Adrenal gland (tissue), 12 donors: ENCODE results near the gene SH3BP2. TPM values are rescaled to one million over a fixed set of nuclear protein-coding genes. Genes with fewer than 3 reads are reported as not detected.

Source experiments
- DNase-seq, 7 donors: peaks; one replicate each; pipeline ENCODE4 v3.0.0-alpha.2; 2019 to 2020
- H3K27ac ChIP-seq, 5 donors: fragments of 200-600 bp; sonication (generic) in 4 of 5; 1 replicate in 3 of 5; 2 replicates in 2 of 5; pipeline versions ENCODE4 v1.5.1 to v1.8.0; 2016 to 2020; ENCODE audit warnings: mild to moderate bottlenecking in 1 of 5
- H3K27me3 ChIP-seq: fragments of 200-600 bp; 2 replicates; pipeline ENCODE4 v1.8.0; 2021
- H3K36me3 ChIP-seq, 2 donors: fragments of 200-600 bp; replicated peaks in 1 of 2; 1 replicate in 1 of 2; 2 replicates in 1 of 2; pipeline versions ENCODE4 v1.5.1 to v1.8.0; 2018 to 2022
- H3K4me1 ChIP-seq, 2 donors: fragments of 200-600 bp; replicated peaks in 1 of 2; 1 replicate in 1 of 2; 2 replicates in 1 of 2; pipeline versions ENCODE4 v1.5.1 to v1.8.0; 2018 to 2021
- H3K4me3 ChIP-seq, 4 donors: fragments of 200-600 bp; sonication (generic) in 3 of 4; one replicate each; pipeline ENCODE4 v1.5.1; 2016 to 2018
- H3K9me3 ChIP-seq, 3 donors: fragments of 200-600 bp; sonication (generic) in 1 of 3; replicated peaks in 1 of 3; 1 replicate in 2 of 3; 2 replicates in 1 of 3; pipeline versions ENCODE4 v1.5.1 to v1.8.0; 2016 to 2021
- POLR2A ChIP-seq, 2 donors: fragments of 450-650 bp; IDR thresholded peaks; one replicate each; pipeline ENCODE4 v1.6.1; 2017; ENCODE audit warnings: antibody characterized with exemption in 2 of 2, mild to moderate bottlenecking in 2 of 2, moderate library complexity in 1 of 2
- WGBS, 4 donors: extraction: QIAGEN DNeasy Blood & Tissue Kit in 2 of 4; methylation state at CpG; one replicate each; pipeline versions ENCODE4 v1.1.5 to v1.1.7; 2013 to 2017; 5-methylcytosine and 5-hydroxymethylcytosine counted together
- intact Hi-C, 2 donors: fragments of 100-400 bp; cut with DNase I; formaldehyde crosslinking; loops; one replicate each; pipeline versions ENCODE4 v1.14.1 to v1.15.0; 2022 to 2023
- polyA plus RNA-seq, 3 donors: library from polyadenylated mRNA; stranded (reverse); fragments of 200-250 nt in 2 of 3; fragments of 350-450 nt in 1 of 3; fragmentation: Illumina TruSeq in 1 of 3; extraction: RNeasy Lipid Tissue Mini Kit (QIAGEN cat#74804) in 1 of 3; gene quantifications; one replicate each; pipeline ENCODE4 v1.2.3, GENCODE V29; 2013 to 2014
- total RNA-seq, 9 donors: library from RNA; depleted of rRNA in 4 of 9; stranded (reverse); fragments of >200 nt in 4 of 9; fragments of 120-200 nt in 1 of 9; fragmentation: NEBNext Ultra II Directional in 1 of 9; extraction: Animal tissue kit (Norgen Biotek cat#: 25700) in 1 of 9; gene quantifications; one replicate each; pipeline versions ENCODE4 v1.1.0 to v1.2.4, GENCODE V29; 2013 to 2023
- TF ChIP-seq, protein P1 (sequence below), 6 experiments: fragments of 450-650 bp in 4 of 6; fragments of 200-600 bp in 2 of 6; sonication (generic) in 1 of 6; IDR thresholded peaks; 1 replicate in 5 of 6; 2 replicates in 1 of 6; pipeline versions ENCODE4 v1.5.1 to v1.8.0; 2016 to 2021; ENCODE audit warnings: antibody characterized with exemption in 6 of 6, mild to moderate bottlenecking in 2 of 6, moderate library complexity in 1 of 6
- donor health status: healthy with polysubstance abuse.
- donor health status: Bipolar disorder and iron deficiency.
- donor health status: DM: yes; HTN: yes; CAD: no.
- donor health status: DM: no; HTN: no; CAD: no.
- donor health status: DM: no; HTN: no; CAD: no.
- donor health status: DM: yes; HTN: yes; CAD: no.

SH3BP2 gene
- total and polyA plus RNA-seq, 12 donors = 7.7 to 160 (median 36.3) TPM

DNA sequence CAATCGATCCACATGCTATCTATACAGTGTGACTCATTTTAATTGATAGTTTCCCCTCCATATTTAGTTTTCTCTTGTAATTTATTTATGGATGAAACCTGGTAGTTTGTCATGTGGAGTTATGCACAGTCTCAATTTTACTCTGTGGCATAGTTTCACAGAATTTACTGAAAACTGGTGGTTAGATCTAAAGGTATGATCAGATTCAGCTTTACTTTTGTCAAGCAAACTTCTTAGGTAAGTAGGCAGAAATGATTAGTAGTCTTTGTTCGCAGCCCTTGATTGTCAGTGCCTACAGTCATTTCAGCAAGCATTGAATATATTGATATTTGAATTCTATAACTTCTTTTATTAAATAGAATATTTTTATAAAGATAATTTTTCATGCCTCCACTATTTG, 53.3 kb downstream of the SH3BP2 start:
- H3K9me3 ChIP-seq = no peaks in the 10 kb centered on the region
- H3K4me3 ChIP-seq = no peak overlapping the region
- H3K36me3 ChIP-seq = no peaks in the 10 kb centered on the region
- no peaks in the 10 kb centered on the region for H3K27me3 ChIP-seq
- no peak overlapping the region for H3K27ac ChIP-seq
- 71 to 78% (median 75%) methylated on average over 2 of the region's 2 CpGs for WGBS, 4 donors
- H3K4me1 ChIP-seq = peaks cover 19 to 58% of the 10 kb centered on the region in 2 donors
- no peak for DNase-seq
- intact Hi-C loops = loop anchor here (10.0 kb wide), 2 partner anchors 49 to 89 kb away; no protein-coding TSS in a partner anchor
- TF ChIP-seq, protein P1, sequence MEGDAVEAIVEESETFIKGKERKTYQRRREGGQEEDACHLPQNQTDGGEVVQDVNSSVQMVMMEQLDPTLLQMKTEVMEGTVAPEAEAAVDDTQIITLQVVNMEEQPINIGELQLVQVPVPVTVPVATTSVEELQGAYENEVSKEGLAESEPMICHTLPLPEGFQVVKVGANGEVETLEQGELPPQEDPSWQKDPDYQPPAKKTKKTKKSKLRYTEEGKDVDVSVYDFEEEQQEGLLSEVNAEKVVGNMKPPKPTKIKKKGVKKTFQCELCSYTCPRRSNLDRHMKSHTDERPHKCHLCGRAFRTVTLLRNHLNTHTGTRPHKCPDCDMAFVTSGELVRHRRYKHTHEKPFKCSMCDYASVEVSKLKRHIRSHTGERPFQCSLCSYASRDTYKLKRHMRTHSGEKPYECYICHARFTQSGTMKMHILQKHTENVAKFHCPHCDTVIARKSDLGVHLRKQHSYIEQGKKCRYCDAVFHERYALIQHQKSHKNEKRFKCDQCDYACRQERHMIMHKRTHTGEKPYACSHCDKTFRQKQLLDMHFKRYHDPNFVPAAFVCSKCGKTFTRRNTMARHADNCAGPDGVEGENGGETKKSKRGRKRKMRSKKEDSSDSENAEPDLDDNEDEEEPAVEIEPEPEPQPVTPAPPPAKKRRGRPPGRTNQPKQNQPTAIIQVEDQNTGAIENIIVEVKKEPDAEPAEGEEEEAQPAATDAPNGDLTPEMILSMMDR (IDR thresholded peaks at IDR 0.05) = no peak
- TF ChIP-seq POLR2A (IDR thresholded peaks at IDR 0.05) = no peak

DNA sequence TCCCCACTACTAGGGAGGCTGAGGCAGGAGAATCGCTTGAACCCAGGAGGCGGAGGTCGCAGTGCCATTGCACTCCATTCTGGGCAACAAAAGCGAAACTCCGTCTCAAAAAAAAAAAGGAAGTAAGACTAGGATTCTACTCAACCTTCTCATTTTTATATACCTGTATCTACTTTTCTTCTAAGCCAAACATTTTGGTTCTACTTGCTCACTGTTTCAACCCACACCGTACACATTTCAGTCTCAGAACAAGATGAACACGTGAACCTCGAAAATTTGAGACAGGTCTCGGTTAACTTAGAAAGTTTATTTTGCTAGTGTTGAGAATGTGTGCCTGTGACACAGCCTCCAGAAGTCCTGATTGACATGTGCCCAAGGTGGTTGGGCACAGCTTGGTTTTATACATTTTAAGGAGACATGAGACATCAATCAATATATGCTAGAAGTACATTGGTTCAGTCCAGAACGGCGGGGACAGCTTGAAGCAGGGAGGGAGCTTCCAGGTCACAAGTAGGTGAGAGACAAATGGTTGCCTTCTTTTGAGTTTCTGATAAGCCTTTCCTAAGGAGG, 54.5 kb downstream of the SH3BP2 start:
- no peaks in the 10 kb centered on the region for H3K36me3 ChIP-seq
- intact Hi-C loops = loop anchor here (10.0 kb wide), 2 partner anchors 47 to 87 kb away; no protein-coding TSS in a partner anchor
- H3K4me3 ChIP-seq = no peak overlapping the region
- DNase-seq = peak in 1 of 7 donors; percentile 49
- H3K27me3 ChIP-seq = no peaks in the 10 kb centered on the region
- no peak for TF ChIP-seq POLR2A (IDR thresholded peaks at IDR 0.05)
- TF ChIP-seq, protein P1 (IDR thresholded peaks at IDR 0.05) = no peak
- no peaks in the 10 kb centered on the region for H3K9me3 ChIP-seq
- 84 to 93% (median 87%) methylated on average over 11 of the region's 11 CpGs for WGBS, 4 donors
- peak overlapping the region in 1 of 5 donors; percentile 31 for H3K27ac ChIP-seq
- H3K4me1 ChIP-seq = peaks cover 29 to 65% of the 10 kb centered on the region in 2 donors

DNA sequence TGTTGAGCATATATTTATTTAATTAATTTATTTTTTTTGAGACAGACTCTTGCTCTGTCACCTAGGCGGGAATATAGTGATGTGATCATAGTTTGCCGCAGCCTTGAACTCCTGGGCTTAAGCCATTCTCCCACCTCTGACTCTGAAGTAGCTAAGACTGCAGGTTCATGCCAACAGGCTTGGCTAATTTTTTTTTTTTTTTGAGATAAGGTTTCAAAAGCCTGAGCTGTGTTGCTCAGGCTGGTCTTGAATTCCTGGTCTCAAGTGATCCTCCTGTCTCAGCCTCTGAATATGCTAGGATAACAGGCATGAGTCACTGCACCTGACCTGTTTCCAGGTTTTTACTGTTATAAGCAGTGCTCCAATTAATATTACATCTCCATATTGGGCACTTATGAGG, 55.6 kb downstream of the SH3BP2 start:
- H3K27ac ChIP-seq = peak overlapping the region in 2 of 5 donors; percentile 32
- peak in 4 of 7 donors; percentile 30 to 56 (median 52) for DNase-seq
- no peaks in the 10 kb centered on the region for H3K27me3 ChIP-seq
- H3K4me1 ChIP-seq = peaks cover 39 to 68% of the 10 kb centered on the region in 2 donors
- intact Hi-C loops = loop anchor here (10.0 kb wide), 2 partner anchors 46 to 86 kb away; no protein-coding TSS in a partner anchor
- WGBS, 4 donors = 43 to 67% (median 54%) methylated on average over 2 of the region's 2 CpGs
- no peaks in the 10 kb centered on the region for H3K9me3 ChIP-seq
- no peak overlapping the region for H3K4me3 ChIP-seq
- TF ChIP-seq, protein P1 (IDR thresholded peaks at IDR 0.05) = no peak
- no peak for TF ChIP-seq POLR2A (IDR thresholded peaks at IDR 0.05)
- peaks cover 0 to under 1% of the 10 kb centered on the region in 2 donors for H3K36me3 ChIP-seq

DNA sequence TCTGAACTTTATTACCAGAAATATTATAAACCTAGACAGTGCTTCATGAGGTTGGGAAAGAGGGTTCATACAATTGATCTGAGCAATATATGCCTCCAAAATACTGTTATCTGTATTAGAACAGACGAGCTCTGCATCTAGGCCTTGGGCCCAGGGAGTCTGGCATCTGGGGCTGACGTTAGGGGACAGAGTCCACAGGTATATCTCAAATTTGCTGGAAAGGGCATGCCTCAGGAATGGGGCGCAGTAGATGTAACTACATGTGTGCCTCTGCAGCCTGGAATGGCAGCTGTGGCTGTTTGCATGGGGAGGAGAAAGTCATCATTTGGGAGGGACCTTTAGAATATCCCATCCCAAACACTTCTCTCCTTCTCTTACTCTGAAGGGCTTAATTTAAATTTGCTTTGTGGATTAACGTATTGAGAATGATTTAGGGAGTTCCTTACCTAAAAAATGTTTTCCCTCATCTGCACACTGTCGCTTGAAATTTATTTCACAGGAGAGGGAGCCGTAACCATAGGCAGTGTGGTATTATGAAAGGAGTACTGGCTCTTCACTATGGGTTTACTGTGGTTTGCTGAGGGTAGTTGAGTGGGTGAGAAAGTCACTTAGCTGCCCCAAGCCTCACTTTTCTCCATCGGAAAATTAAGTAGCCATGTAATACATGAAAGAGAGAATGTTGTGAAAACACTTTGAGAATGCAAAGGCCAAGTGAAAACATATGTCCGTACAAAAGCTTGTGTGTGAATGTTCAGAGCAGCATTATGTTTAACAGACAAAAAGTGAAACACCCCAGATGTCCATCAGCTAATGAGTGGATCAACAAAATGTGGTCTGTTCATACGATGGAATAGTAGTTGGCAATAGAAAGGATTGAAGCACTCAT, 56.6 kb downstream of the SH3BP2 start:
- Histone ChIP-seq H3K4me3 (no peak overlapping the region), H3K27me3 (no peaks in the 10 kb centered on the region), H3K27ac (no peak overlapping the region), H3K36me3 (peaks cover 0 to 12% of the 10 kb centered on the region in 2 donors), H3K9me3 (no peaks in the 10 kb centered on the region), H3K4me1 (peaks cover 45 to 78% of the 10 kb centered on the region in 2 donors)
- DNase-seq = peak in 2 of 7 donors; percentile 8 to 40
- intact Hi-C loops = loop anchor here (10.0 kb wide), 2 partner anchors 45 to 85 kb away; no protein-coding TSS in a partner anchor
- no peak for TF ChIP-seq POLR2A (IDR thresholded peaks at IDR 0.05)
- TF ChIP-seq, protein P1 (IDR thresholded peaks at IDR 0.05) = no peak
- 69 to 73% (median 72%) methylated on average over 9 of the region's 9 CpGs for WGBS, 4 donors
